GM12865 (cell line): ENCODE measurements around the gene C1orf159.
A peak's percentile ranks its signal among the peaks of the same experiment; 100 is the strongest.

Experiments used
- DNase-seq: peaks from one replicate; pipeline ENCODE4 v3.0.0; 2010; ENCODE audit warnings: low read depth
- H3K4me3 ChIP-seq: 2 replicates; pipeline ENCODE4 v1.5.1; 2011; ENCODE audit warnings: mild to moderate bottlenecking, low read depth, low read length, control low read depth
- CTCF ChIP-seq: IDR thresholded peaks from 2 replicates; pipeline ENCODE4 v1.5.1; 2011; ENCODE audit warnings: low read length, control low read depth, low read depth, inconsistent platforms; ENCODE audit not compliant: insufficient read depth; ENCODE audit errors: missing control alignments

Gene C1orf159

GRCh38 chr1:1115786-1116700 is at the start of gene C1orf159:
TSS of gene C1orf159 (minus strand) at chr1:1116089. CDS start at chr1:1091543, 24,546 bp downstream.
- TF ChIP-seq CTCF, result no peak
- H3K4me3 ChIP-seq, result peak within 1 kb of the TSS; percentile 70
- peak; percentile 98 for DNase-seq

GRCh38 chr1:1165485-1165884 is 49.6 kb upstream of the C1orf159 start:
- H3K4me3 ChIP-seq, result no peak overlapping the region
- TF ChIP-seq CTCF, result no peak

GRCh38 chr1:1164701-1165451 is 49.0 kb upstream of the C1orf159 start:
- no peak for TF ChIP-seq CTCF
- DNase-seq, result no peak
- no peak overlapping the region for H3K4me3 ChIP-seq

More at GRCh38 chr1:1165485-1165884, 49.6 kb upstream of the C1orf159 start:
- no peak for DNase-seq

GRCh38 chr1:1164361-1164700 is 48.4 kb upstream of the C1orf159 start:
- no peak for DNase-seq
- no peak for TF ChIP-seq CTCF
- no peak overlapping the region for H3K4me3 ChIP-seq

- TF ChIP-seq CTCF, result no peak
- H3K4me3 ChIP-seq, result no peak overlapping the region
- no peak for DNase-seq
Measured at GRCh38 chr1:1163538-1164070, 47.7 kb upstream of the C1orf159 start.

- H3K4me3 ChIP-seq, result no peak overlapping the region
- no peak for TF ChIP-seq CTCF
- DNase-seq, result no peak
Measured at GRCh38 chr1:1162597-1163537, 47.0 kb upstream of the C1orf159 start.
